ENCODE measurements around the gene ZNF205. TPM values are rescaled to one million over a fixed set of nuclear protein-coding genes. Genes with fewer than 3 reads are reported as not detected.

ZNF205 gene
- total and polyA plus RNA-seq, 2 of the 8 experiments (the other 6 are each of a cell fraction or from before 2014, with no cell fraction given) = 19.1 to 19.9 TPM

GRCh38 chr16:3129137-3130131 lies 17.0 kb downstream of the ZNF205 start (continued):
- no peak for TF ChIP-seq GTF2F1 (IDR thresholded peaks at IDR 0.05; ENCODE audit: borderline replicate concordance, low read depth, low read length)
- no peak for TF ChIP-seq CEBPB (IDR thresholded peaks at IDR 0.05; ENCODE audit: low read depth, low read length)
- TF ChIP-seq PHF8 (conservative IDR thresholded peaks at IDR 0.05; ENCODE audit: low read depth, low read length) = no peak
- no peak for TF ChIP-seq SAP30 (IDR thresholded peaks at IDR 0.05; ENCODE audit: insufficient read depth, insufficient replicate concordance, low read length)
- TF ChIP-seq CHD1 (IDR thresholded peaks at IDR 0.05; ENCODE audit: low read depth, low read length) = no peak
- no peak for TF ChIP-seq YY1 (IDR thresholded peaks at IDR 0.05; ENCODE audit: low read depth, low read length)
- peak; percentile 20; the same call in 1 of the 2 replicates for TF ChIP-seq MAX (IDR thresholded peaks at IDR 0.05)
- no peak for TF ChIP-seq NANOG (IDR thresholded peaks at IDR 0.05; ENCODE audit: insufficient read depth, low read depth, low read length, poor library complexity, severe bottlenecking)
- TF ChIP-seq SP1 (IDR thresholded peaks at IDR 0.05; ENCODE audit: low read depth, low read length) = no peak
- TF ChIP-seq SP4 (IDR thresholded peaks at IDR 0.05; ENCODE audit: low read length) = no peak
- no peak for TF ChIP-seq ZNF274 (IDR thresholded peaks at IDR 0.05; ENCODE audit: borderline replicate concordance, extremely low read depth, low read length)
- TF ChIP-seq SUZ12 (IDR thresholded peaks at IDR 0.05; ENCODE audit: low read length) = no peak
- no peak for TF ChIP-seq JUND (IDR thresholded peaks at IDR 0.05; ENCODE audit: low read length)
- no peak for TF ChIP-seq RBBP5 (IDR thresholded peaks at IDR 0.05; ENCODE audit: borderline replicate concordance, low read depth, low read length)
- TF ChIP-seq NRF1 (IDR thresholded peaks at IDR 0.05; ENCODE audit: low read depth, low read length) = no peak
- TF ChIP-seq SIRT6 (IDR thresholded peaks at IDR 0.05; ENCODE audit: low read length) = no peak
- TF ChIP-seq HDAC2 (IDR thresholded peaks at IDR 0.05; ENCODE audit: borderline replicate concordance in 1 of 2, low read depth in 2 of 2, low read length in 2 of 2) = no peak
- no peak for TF ChIP-seq ATF2 (IDR thresholded peaks at IDR 0.05; ENCODE audit: low read length)
- no peak for TF ChIP-seq CBX8 (IDR thresholded peaks at IDR 0.05; ENCODE audit: borderline replicate concordance, low read depth, low read length)
- no peak for TF ChIP-seq TCF12 (IDR thresholded peaks at IDR 0.05; ENCODE audit: low read depth, low read length)
- no peak for TF ChIP-seq CTBP2 (IDR thresholded peaks at IDR 0.05; ENCODE audit: borderline replicate concordance, insufficient read depth, insufficient read length, low read length)
- TF ChIP-seq POLR2AphosphoS5 (IDR thresholded peaks at IDR 0.05; ENCODE audit: low read depth, low read length) = peak; percentile 62

Measured in H1 (cell line).